Measurements from ENCODE around the gene IL25.

GRCh38 chr14:23348297-23348655 is 24.3 kb upstream of the IL25 start:
- TF ChIP-seq CTCF (IDR thresholded peaks at IDR 0.05) (no peak), REST (IDR thresholded peaks at IDR 0.05; ENCODE audit: insufficient read depth in 1 of 2, low read depth in 2 of 2, low read length in 1 of 2) (no peak)
